LoVo (cell line): ENCODE results near the gene MMRN2.

Experiments
- DNase-seq: peaks from one replicate; pipeline ENCODE4 v3.0.0-alpha.2; 2016; ENCODE audit warnings: low spot score

Gene MMRN2

DNA sequence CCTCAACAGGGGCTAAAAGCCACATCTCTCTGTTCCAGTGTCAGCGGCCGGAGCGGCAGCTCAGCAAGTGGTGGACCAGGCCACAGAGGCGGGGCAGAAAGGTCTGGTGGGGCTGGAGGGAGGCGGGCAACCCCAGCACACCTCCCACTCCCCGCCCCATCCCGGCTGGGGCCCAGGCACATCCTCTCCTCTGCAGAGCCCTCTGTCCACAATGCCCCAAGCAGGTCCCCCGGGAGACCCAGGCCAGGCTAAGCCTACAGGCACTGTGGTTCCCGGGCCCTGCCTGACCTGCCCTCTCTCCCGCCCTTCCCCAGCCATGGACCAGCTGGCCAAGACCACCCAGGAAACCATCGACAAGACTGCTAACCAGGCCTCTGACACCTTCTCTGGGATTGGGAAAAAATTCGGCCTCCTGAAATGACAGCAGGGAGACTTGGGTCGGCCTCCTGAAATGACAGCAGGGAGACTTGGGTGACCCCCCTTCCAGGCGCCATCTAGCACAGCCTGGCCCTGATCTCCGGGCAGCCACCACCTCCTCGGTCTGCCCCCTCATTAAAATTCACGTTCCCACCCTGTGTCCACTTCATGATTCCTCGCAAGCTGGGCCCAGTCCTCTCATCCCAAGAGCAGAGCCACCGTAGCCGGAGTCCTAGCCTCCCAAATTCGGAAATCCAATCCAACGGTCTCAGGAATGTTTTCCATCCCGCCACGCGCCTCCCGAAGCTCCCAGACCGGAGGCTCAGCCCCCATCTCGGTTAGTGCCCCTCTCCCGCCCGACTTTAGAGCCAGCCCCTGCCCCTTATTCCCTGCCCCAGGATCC, 13.0 kb upstream of the MMRN2 start:
- DNase-seq, result no peak

DNA sequence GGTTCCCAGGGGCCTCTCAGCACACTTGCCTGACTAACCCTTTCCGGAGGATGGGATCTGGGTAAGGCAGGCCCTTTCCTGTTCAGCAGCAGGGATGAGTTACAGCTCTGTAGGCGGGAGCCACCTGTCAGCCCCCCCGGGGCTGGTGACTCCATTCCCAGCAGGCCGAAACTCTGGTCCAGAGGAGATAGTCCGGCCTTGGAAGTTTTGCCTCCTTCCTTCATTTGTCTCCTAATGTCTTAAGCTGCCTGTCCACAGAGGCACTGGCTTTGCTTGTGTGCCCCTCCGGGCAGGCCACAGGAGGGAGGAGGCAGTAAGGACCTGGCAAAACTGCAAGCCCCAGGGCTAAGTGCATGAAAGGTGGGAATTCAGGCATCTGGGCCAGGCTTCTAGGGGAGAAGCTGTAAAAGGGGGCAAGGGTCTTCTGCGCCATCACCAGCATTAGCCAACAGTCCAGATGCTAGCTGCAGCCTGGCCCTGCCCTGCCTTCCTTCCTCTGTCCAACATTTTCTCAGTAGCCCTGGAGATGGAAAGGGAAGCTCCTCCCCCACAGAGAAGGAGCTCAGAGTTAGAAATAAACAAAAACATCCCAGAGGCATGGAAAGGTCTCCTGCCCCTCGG, 12.1 kb upstream of the MMRN2 start:
- DNase-seq, result no peak

DNA sequence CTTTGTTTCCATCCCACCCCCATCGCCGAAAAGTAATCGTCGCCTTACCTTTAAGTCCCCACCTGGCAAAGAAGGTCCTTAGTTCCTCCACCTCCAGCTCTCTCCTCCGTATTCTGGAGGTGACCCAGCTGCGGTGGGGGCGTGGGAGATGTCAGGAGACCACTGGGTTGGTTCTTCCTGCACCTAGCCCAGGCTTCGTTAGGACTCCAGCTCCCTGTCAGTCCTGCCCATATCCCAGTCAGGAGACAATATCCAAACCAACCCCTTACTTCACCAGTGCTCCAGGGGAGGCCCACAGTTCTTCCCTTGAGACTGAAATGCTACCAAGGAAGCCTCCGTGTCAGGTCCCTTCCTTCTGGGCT, 11.6 kb upstream of the MMRN2 start:
- no peak for DNase-seq

DNA sequence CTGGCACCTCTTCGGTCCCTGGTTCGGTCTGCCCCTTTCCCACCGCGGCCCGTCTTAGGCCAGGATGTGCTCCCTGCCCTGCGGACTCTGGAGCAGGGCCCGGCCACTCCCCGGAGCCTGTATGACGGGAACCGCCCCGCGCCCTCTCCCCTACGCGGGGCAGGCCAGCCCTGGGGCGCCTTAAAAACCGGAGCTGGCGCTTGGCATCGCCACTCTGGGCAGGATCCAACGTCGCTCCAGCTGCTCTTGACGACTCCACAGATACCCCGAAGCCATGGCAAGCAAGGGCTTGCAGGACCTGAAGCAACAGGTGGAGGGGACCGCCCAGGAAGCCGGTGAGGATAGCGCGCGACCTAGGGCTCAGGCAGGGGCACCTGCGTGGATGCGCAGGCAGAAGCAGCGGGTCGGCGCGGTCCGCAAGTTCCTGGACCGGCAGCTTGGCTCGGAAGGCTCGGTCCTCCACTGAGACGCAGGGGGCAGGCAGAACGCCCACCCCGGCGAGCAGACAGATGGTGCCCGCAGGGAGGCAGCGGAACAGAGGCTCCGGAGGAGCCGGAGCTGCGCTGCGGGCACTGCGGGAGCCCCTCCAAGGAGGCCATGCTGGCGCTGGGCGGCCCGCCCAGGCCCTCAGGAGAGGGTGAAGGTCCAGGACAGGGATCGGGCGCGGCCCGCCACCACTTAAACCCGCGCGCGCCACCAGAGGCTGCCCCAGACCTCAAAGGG, 11.0 kb upstream of the MMRN2 start, which contains the start of gene ADIRF:
ADIRF (plus strand) TSS at position 212 of the 723 bp plus-strand sequence; CDS start at position 275, 63 bp downstream.
- DNase-seq, result peak; percentile 49

DNA sequence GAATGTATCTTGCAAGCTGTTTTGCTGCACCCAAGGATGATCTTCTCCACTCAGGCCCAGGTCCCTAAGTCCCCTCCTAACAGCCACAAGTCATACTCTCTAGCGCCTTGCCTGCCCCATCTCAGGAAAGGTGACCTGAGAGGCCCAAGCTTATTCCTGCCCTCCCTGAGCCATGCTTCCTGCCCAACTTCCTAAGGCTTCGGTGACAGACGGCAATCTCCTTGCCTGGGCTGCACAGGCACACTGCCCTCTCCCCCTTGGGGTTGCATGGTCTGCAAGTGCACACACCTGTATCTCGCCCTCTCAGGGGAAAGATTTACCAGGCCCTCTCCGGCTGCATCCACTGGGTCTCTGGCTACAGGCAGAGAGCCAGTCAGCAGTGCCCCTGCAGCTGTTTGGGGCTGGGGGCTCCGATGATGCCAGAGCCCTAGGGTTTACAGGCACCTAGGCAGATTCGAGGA, 10.1 kb upstream of the MMRN2 start:
- DNase-seq, result no peak

GRCh38 chr10:86965986-86966654, 8.7 kb upstream of the MMRN2 start:
- DNase-seq, result no peak

DNA sequence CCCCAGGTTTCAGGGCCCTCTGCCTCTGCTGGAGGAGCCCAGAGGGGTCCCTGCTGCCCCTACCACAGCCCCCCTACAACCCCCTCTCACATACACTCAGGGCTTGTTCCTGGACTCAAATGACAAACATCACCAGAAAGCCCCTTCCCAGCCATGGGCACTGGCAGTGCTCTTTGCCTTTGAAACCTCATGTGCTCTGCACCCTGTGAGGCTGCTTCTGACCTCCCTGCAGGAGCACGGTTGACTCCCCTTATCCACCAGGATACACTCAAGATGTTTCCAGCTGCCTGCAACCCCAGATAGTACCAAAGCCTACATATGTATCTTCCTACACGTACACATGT, 7.4 kb upstream of the MMRN2 start:
- DNase-seq, result no peak

GRCh38 chr10:86964061-86964846, 6.8 kb upstream of the MMRN2 start:
- no peak for DNase-seq

- DNase-seq, result no peak
These were observed 6.0 kb upstream of the MMRN2 start for GRCh38 chr10:86963341-86963919.

- DNase-seq, result no peak
These were observed 5.5 kb upstream of the MMRN2 start for GRCh38 chr10:86962981-86963310.

DNA sequence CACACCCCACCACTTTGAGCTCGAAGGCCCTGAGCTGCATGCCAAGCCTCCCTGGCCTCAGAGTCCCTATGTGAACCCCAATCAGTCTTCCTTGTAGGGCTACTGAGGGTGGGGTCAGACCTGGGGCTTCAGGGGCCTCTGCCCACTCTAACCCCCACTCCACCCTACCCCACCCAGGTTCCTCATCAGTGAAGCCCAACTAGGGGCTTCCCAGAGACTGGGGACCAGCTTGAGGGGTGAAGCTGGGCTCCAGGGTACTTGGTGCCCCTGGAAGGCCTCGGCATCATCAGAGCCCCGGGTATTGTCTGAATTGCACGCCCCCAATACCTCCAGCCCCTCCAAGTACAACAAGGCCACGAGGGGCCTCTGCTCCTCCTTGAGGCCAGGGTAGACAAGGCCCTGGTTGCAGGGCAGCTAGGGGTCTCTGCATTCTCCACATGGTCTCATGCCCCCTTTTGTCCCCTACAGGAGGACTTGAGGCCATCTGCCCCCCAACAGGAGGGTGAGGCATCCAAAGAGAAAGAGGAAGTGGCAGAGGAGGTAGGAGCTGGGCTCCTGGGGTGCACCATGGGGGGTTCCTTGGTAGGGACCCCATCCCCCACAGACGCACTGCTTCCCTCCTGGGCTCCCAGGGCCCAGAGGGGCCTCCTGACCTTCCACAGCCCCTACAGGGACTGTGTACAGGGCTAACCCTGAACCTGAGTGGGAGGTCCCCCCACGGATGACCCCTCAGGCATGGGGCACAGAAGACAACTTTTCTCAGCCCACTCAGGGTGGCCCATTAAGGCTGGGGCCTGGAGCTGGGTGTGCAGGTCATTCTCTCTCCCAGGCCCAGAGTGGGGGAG, 4.9 kb upstream of the MMRN2 start:
- no peak for DNase-seq

DNA sequence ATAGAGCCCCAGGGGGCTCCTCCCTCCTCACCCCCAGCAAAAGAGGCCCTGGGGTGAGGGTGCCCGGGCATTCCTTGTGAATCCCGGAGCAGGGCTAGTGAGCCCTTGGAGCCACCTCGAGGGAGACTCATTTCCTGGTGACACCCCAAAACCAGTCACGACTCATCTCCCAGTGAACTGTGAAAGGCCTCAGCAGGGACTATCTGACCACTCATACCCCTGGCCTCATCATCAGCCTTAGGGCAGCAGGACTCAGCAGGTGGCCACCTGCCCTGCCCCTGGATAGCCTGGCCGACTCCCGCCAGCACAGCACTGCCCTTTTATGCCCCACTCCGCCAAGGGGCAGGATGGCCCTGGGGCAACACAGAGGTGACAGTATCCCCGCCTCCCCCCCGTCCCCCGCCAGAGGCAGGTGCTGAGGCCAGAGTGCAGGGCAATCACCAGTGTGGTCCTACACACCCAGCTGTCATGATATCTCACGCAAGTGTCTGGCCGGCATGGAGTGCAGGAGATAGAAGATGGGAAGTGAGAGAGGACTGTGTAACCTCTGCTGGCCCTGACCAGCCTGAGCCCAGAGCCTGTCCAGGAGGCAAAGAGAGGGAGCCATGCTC, 4.2 kb upstream of the MMRN2 start:
- DNase-seq, result no peak

- DNase-seq, result no peak
These were observed 3.5 kb upstream of the MMRN2 start for GRCh38 chr10:86960863-86961434.

DNA sequence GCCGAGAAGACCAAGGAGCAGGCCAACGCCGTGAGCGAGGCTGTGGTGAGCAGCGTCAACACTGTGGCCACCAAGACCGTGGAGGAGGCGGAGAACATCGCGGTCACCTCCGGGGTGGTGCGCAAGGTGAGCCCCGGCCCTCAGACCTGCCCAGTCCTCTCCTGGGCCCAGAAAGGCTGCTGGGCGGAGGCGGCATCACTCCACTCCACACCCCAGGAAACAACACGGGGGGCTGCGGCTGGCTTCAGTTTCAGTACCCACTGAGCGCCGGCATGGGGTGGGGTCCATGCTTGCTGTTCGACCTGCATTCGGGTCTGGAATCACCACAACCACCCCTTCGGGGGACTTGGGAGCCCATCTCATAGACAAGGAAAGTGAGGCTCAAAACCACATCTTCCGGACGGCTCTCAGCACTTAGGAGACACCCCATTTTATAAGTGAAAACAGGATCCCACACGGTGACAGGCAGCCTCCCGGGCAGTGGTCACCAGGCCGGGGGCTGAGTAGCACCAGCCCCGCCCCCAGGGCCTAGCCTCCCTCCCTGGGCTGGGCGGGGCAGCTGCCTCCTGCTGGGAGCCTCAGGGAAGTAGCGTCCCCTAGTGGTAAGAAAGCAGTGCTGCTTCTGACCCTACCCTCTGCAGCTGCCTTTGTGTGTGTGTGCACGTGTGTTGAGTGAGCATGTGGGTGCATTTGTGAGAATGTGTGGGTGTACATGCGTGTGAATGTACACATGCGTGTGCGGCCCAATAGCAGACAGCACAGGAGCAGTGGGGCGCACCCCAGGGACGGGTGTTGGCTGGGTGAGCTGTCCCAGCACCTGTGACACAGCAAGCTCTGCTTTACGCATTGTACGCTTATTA, 2.8 kb upstream of the MMRN2 start:
- DNase-seq, result no peak

DNA sequence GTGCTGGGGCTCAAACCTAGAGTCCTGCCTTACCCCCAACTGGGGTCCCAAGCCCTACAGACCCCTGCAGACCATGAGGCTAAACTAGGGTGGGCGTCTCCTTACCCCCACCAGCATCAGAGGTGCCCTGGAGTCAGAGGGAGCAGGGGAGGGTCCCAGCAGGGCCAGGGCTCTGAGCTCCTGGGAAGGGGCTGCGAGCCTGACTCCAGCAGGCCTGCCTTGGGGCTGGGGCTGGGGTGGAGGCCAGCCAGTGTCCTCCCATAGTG, 2.3 kb upstream of the MMRN2 start:
- no peak for DNase-seq

GRCh38 chr10:86958901-86959736, 1.7 kb upstream of the MMRN2 start:
- no peak for DNase-seq

GRCh38 chr10:86958116-86958900, 893 bp upstream of the MMRN2 start, which contains the start of gene SNCG:
Gene SNCG, plus strand, starts transcription at chr10:86958599. Its CDS starts 99 bp downstream, at chr10:86958698.
- DNase-seq, result no peak
